Measurements from ENCODE around the gene PSMB5.
"Not testable (repeated sequence)": the region's sequence is repeated elsewhere in the genome, so short reads cannot be mapped to it uniquely, and the experiment has no call there.

Gene PSMB5

DNA sequence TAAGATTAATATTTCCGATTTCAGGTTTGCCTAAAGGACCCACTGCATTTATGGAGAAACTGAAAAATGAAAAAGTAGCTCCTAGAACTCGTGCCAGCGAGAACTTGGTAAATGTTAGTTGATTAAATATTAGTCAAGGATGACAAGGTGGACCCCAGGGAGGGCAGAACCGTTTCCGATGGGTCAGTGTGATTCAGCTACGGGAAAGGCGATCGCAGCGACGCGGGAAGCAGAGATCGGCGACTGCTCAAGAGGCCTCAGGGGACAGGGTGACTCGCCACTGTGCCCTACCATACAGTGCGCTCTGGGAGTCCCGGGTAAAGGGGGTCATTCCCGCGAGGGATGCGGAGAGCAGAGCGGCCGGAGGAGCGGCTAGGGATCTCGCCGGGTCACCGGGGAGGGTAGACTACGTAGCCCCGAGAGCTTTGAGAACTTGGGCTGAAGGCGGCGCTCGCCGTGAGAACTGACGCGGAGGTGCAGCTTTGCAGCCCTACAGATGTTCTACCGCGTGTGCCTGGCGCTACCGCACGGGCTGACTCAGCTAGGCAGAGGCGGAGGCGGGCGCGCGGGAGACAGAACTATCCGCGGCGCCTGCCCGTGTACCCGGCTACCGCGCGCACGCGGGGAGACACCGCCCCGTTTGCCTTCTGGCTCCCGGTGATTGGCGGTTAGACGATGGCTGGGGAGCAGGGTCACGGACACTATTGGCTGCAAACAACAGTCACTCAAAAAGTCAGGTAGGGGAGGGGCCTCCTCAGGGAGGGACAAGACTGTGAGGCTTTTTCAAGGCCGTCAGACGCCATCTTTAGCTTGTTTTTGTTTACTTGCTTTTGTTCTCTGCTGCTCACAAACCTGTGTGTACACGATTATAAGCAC is 27.9 kb downstream of the PSMB5 start:
- TF ChIP-seq, protein P1, sequence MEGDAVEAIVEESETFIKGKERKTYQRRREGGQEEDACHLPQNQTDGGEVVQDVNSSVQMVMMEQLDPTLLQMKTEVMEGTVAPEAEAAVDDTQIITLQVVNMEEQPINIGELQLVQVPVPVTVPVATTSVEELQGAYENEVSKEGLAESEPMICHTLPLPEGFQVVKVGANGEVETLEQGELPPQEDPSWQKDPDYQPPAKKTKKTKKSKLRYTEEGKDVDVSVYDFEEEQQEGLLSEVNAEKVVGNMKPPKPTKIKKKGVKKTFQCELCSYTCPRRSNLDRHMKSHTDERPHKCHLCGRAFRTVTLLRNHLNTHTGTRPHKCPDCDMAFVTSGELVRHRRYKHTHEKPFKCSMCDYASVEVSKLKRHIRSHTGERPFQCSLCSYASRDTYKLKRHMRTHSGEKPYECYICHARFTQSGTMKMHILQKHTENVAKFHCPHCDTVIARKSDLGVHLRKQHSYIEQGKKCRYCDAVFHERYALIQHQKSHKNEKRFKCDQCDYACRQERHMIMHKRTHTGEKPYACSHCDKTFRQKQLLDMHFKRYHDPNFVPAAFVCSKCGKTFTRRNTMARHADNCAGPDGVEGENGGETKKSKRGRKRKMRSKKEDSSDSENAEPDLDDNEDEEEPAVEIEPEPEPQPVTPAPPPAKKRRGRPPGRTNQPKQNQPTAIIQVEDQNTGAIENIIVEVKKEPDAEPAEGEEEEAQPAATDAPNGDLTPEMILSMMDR (IDR thresholded peaks at IDR 0.05; ENCODE audit: extremely low read depth, insufficient read depth, missing control alignments), result peak; percentile 40
- peak; percentile 97 for DNase-seq (ENCODE audit: low spot score)
- in situ Hi-C loops (cut with MboI; ENCODE audit: low pct_unique_long_range_greater_than_20kb, low sequenced_read_pairs, unreplicated experiment), result no loop called here

DNA sequence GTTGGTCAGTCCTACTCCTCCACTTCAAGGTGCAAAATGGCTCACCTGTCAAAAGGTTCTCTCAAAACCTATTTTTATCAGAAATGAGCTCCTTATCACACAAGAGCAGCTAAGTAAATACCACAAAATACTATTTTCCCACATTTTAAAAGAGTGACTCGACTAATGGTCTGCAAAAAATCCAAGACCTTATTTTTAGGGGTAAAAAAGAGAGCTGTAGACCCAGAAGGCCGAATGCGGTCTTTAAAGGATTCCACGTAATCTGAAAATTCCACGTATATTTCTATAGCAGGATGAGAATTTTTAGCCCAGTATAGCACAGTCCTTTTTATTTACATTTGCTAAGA is 28.5 kb downstream of the PSMB5 start:
- DNase-seq (ENCODE audit: low spot score), result no peak
- in situ Hi-C loops (cut with MboI; ENCODE audit: low pct_unique_long_range_greater_than_20kb, low sequenced_read_pairs, unreplicated experiment), result no loop called here
- TF ChIP-seq, protein P1 (IDR thresholded peaks at IDR 0.05; ENCODE audit: extremely low read depth, insufficient read depth, missing control alignments), result no peak

DNA sequence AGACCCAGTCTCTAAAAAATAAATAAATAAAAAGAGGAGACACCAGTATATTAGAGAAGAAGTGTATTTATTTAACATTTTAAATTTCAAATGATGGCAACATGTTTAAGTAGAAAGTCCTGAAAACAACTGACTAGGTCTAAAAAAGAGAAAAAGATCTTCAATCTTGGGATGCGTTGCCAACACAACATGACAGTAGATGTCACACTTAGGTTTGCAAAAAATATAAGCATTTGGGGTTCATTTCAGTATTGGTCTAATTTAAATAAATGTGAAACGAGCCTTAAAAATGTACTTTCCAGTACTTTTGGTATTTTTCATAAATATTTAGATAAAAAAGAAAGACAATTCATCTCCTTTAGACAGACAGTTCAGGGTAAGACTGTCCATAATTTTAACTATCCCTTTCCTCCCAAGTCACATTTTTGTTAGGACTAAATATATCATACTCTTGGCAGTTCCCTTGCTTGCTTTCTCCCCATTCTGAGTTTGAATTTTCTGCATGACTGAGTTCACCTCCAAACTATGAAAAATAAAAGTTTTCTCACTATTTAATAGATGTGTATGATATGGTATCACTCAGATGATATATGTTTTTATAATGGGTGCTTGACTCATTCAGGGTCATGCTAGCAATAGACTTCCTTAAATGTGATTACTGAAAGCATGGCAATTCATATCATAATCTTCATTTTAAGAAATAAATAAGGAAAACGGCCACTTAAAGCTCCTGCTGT is 29.1 kb downstream of the PSMB5 start:
- in situ Hi-C loops (cut with MboI; ENCODE audit: low pct_unique_long_range_greater_than_20kb, low sequenced_read_pairs, unreplicated experiment), result no loop called here
- TF ChIP-seq, protein P1 (IDR thresholded peaks at IDR 0.05; ENCODE audit: extremely low read depth, insufficient read depth, missing control alignments), result no peak
- DNase-seq (ENCODE audit: low spot score), result no peak

DNA sequence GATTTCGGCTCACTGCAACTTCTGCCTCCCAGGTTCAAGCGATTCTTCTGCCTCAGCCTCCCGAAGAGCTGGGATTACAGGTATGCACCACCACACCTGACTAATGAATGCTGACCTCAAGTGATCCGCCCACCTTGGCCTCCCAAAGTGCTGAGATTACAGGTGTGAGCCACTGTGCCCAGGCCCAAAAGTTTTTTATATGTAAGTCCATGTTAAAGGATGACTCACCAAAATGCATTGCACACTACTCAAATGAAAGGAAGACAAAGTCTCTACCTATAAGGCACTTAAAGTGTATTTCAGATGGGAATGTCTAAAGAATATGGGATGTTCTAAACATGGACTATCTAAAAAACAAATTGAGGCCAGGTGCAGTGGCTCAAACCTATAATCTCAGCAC is 30.4 kb downstream of the PSMB5 start:
- in situ Hi-C loops (cut with MboI; ENCODE audit: low pct_unique_long_range_greater_than_20kb, low sequenced_read_pairs, unreplicated experiment); DNase-seq (ENCODE audit: low spot score): not testable (repeated sequence)

DNA sequence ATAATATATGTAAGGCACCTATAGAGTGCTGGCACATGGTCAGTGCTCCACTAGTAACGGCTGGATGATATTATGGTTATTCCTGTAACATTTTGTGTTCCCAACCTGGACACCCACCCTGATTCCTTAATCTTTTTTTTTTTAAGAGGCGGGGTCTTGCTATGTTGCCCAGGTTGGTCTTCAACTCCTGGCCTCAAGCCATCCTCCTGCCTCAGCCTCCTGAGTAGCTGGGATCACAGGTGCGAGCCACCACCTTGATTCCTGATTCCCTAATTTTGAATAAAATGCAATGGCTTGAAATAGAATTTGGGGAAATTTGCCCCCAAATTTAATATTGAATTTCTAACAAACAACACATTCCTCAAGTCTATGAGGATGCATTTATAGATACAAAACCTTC is 32.1 kb downstream of the PSMB5 start:
- in situ Hi-C loops (cut with MboI; ENCODE audit: low pct_unique_long_range_greater_than_20kb, low sequenced_read_pairs, unreplicated experiment), result no loop called here
- TF ChIP-seq, protein P1 (IDR thresholded peaks at IDR 0.05; ENCODE audit: extremely low read depth, insufficient read depth, missing control alignments), result no peak
- no peak for DNase-seq (ENCODE audit: low spot score)

DNA sequence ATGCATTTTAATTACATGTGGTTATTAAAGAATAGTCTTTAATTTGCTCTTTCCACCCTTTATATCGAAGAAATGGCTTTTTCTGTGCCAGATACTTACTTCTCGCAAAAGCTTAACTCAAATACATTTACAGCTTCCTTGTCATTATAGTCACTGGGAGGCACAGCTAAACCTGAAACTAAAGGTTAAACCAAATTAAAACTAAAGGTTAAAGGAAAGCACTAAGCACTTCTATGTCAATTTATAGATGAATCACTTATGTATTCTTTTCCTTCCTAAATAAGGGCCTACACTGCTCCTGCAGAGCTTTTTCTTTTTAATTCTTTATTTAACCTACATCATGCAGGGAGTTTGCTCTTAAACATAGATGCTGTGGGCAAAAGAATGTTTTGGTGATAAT is 33.8 kb downstream of the PSMB5 start:
- no peak for DNase-seq (ENCODE audit: low spot score)
- TF ChIP-seq, protein P1 (IDR thresholded peaks at IDR 0.05; ENCODE audit: extremely low read depth, insufficient read depth, missing control alignments), result no peak
- in situ Hi-C loops (cut with MboI; ENCODE audit: low pct_unique_long_range_greater_than_20kb, low sequenced_read_pairs, unreplicated experiment), result no loop called here
